Islet precursor cell (in vitro differentiated cells): ENCODE measurements around the gene USP25.

Source experiments
- DNase-seq: peaks from one replicate; pipeline ENCODE4 v3.0.0-alpha.2; 2018

USP25 gene

DNA sequence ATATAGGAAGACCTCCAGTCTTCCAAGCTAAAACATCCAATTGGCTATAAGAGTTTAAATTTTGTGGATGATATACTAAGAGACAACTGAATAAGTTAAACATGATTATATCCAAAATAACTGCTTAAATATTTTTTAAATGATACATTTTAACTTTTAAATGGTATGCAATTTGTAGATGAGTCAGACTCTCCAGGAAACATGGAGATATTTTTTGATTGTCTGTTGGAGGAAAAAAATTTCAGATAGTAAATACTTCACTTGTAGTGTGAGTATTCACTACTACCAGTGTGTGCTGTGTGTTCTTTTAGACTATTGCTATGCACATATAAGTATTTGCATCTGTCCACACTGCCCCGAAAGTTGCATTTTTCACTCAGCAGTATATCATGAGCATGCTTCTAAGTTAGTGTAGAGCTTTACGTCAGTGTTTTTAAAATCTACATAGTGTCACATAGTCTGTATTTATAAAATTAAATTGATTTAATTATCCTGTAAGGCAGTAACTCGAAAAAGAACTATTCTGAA lies 91.1 kb downstream of the USP25 start:
- DNase-seq: no peak

GRCh38 chr21:15823486-15824150 lies 93.8 kb downstream of the USP25 start:
- DNase-seq: no peak

DNA sequence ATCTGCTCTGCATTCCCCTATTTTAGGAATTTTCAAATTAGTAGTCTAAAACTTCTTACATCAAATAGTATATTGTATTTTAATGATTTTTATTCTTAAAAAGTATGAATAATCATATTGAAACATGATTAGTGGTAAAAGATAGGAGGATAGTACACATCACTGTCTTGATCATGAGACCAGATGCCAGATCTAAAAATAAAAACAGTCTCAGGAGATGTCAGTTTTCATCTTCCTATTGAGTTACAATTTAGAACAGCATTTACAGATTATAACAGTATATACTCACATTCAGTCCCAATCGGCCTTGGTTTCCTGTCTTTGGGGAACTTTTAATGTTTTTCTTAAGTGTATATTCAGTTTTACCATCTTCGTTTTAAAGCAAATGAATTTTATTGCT lies 95.9 kb downstream of the USP25 start:
- DNase-seq: no peak

- DNase-seq: peak; percentile 58
These were observed 96.5 kb downstream of the USP25 start for GRCh38 chr21:15826147-15826780.

DNA sequence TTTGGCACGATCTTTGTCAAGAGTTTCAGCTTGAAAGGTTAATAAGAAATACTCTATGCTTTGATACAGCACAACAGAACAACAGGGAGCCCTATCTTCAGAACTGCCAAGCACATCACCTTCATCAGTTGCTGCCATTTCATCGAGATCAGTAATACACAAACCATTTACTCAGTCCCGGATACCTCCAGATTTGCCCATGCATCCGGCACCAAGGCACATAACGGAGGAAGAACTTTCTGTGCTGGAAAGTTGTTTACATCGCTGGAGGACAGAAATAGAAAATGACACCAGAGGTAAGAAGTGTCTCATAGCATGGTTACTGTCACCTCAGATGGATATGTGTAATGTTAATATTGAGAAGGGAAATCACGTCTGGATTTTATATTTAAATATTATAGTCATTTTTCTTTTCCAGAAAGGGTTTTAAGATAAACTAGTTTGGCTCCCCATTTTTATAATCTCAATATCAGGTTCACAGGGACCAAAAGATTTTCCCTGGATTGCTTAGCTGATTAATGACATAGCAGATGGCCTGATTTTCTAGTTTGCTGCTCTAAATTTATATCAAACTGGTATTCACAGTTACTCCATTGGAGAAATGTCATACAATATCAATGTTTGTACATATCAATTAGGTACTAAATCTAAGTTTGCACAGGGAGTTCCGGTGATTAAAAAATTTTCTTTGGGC lies 97.3 kb downstream of the USP25 start:
- DNase-seq: no peak

GRCh38 chr21:15831497-15831896 lies 101.7 kb downstream of the USP25 start:
- no peak for DNase-seq

DNA sequence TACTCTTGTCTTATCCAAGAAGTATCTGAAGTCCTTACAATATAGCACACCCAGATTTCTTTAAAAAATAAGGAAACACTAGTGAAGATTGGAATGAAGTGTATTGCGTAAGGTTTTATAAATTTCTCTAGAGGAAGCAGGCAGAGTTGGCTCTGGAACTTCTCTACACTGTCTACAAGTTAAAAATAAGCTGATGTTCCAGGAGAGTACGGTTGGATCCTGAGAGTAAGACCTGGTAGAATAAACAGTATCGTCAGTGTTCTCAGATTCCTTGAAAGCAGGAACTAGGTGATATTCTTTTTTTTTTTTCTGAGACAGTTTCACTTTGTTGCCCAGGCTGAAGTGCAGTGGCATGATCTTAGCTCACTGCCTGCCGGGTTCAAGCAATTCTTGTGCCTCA lies 107.9 kb downstream of the USP25 start:
- DNase-seq: no peak

- no peak for DNase-seq
These were observed 109.2 kb downstream of the USP25 start for GRCh38 chr21:15839026-15839425.

- DNase-seq: no peak
These were observed 109.8 kb downstream of the USP25 start for GRCh38 chr21:15839601-15840000.

DNA sequence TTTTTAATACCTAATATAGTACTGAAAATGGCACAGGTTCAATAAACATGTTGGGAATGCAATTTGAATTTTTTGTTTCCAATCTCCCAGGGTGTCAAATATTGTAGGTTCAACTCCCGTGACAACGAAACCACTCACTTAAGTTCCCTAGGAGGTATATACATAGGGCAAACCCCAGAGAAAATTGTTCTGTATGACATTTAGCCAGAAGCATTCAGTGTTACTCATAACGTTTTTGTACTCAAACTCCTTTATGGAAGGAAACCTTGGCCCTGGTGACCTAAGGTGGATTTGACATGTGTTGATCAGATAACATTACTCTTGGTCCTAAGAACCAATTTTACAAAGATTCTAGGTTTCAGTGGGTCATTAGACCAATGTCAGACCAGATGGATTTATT lies 110.6 kb downstream of the USP25 start:
- DNase-seq: no peak

DNA sequence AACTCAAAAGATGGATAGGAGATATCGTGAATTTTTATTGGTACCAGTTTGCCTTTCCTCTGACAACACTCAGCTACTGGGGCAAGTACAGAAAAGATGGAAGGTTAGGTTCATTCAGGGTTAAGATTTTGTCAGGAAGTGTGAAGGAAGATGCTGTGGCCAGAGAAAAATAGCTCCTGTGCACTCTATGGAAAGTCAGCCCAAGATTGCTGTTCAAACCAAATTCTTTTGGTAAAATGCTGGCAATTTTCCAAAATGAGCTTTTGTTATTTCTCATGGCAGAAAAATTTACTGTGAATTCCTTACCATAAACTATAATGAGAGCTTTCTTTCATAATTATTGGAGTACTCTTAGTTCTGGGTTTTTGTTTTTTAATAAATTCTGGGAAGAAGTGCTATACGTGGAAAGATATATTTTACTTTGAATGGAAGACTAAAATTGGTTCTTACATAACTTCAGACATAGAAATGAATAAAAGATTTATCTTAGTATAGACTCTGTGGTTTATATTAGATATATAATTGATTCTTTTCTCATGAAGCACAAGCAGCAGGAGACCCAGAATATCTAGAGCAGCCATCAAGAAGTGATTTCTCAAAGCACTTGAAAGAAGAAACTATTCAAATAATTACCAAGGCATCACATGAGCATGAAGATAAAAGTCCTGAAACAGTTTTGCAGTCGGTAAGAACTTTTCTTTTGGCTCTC lies 112.2 kb downstream of the USP25 start:
- no peak for DNase-seq

DNA sequence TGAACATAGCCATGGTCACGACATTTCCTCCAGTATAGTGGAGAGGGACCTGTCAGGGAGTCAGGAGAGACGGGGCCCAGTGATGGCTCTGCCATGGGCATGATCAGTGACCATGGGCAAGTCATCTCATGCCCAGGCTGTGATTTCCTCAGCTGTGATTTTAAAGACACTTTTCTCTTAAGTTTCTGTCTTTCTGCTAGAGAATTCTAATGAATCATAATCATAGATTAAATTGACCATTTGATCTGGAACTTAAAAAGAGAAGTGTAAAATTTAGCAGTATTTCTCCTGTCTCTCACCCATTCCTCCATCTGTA lies 112.7 kb downstream of the USP25 start:
- no peak for DNase-seq

DNA sequence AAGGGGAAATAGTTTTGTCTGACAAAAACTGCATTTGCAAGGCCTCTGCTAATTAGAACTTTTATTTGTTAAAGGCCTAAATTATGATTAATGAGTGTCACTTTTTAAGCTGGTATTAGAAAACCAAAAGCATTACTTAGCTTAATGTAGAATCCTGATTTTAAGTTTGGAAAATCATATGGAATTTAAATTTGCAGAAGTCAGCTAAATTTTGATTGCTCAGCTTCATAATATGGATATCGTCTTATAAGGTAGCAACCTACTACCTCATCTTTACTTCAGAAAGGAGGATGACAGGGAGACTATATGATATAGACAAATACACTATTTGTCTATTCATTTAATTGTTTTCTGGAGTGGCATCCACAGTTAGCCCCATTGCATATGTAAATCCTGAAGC lies 114.0 kb downstream of the USP25 start:
- DNase-seq: no peak

DNA sequence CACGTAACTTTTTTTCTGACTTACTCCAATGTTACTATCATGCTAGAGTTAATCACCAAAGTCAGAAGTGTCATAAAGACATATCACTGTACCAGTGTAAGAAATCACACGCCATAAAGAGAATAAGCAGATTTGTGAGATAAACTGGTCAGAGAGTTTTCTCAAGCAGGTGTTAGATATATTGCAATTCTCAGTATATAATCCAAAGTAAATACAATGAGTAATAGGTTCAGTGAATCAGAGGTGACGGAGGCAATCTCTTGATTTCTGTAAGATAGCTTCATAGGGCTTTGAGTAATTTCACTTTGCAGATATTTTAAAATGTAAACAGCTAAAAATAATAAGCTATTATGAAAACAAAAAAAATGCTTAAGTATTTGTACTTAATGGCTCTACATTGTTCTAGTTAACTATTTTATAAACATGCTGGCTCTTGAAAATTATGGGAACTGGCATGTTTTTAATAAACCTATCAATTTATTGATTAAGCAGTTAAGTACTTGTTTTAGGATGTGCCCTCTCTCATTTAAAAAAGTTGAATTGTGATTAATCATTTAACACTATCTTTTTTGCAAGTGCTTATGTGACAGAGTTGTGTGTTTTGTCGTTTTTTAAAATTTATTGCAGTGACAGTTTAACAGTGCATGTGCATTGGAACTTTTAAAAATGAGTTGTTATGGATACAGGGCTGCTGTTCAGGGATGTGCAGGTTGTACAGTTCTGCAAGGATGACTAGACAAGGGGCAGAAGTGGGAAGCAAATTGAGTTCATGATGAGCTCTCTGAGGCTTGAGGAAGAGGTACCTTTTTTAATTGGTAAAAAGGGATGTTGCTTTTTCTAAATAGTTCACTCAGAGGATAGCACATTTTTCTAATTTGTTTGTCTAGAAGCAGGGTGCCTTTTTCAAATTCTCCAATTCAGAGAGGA lies 119.1 kb downstream of the USP25 start:
- no peak for DNase-seq

- no peak for DNase-seq
These were observed 120.1 kb downstream of the USP25 start for GRCh38 chr21:15849927-15850326.

GRCh38 chr21:15850645-15851044 lies 120.9 kb downstream of the USP25 start:
- DNase-seq: no peak

DNA sequence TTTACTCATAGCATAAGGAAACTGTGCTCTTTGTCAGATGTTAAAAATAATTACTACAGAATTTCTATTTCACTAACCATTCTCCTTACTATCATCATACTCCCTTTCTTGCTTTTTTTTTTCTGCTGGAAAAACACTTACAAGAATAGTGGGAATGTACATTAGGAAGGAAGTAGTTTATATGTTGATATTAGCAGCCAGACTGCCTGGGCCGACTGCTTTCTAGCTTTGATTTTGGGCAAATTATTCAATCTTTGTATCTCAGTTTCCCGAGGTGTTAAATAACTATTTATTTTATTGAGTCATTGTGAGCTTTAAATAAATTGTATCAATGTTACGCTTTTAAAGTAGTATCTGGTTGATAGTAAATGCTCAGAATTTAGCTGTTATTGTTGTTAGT lies 122.4 kb downstream of the USP25 start:
- no peak for DNase-seq

DNA sequence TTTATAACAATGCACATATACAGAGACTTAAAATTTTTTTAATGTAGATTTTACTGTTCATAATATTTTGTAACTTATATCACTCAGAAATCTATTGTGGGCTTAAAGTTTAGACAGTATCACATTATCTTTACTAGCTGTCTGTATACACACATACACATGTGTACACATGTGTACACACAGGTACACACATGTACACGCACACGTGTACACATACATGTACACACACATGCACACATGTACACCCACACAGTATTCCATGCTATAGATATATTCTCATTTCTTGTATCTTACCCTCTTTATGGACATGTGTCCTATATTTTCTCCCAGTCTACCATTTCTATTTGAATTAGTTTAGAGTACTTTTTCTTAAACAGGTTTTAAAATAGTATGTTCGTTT lies 123.3 kb downstream of the USP25 start:
- no peak for DNase-seq

GRCh38 chr21:15856813-15857212 lies 127.0 kb downstream of the USP25 start:
- no peak for DNase-seq

DNA sequence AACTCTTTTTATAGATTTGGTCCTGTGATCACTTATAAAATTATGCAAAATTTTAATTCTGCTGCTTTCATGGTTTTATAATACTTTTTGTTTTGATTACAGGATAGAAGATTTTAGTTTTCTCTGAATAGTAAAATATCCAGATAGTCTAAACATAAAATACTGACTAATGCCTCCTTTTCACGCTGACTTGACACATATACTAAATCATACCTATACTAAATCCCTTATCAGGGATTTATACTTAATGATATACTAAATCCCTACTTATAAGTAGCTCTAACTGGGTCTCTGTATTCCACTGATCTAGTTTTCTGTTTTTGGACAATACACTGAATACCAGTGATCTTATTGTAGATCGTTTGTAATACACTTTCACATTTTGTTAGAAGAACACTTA lies 128.0 kb downstream of the USP25 start:
- no peak for DNase-seq

GRCh38 chr21:15860541-15860940 lies 130.8 kb downstream of the USP25 start:
- DNase-seq: no peak

DNA sequence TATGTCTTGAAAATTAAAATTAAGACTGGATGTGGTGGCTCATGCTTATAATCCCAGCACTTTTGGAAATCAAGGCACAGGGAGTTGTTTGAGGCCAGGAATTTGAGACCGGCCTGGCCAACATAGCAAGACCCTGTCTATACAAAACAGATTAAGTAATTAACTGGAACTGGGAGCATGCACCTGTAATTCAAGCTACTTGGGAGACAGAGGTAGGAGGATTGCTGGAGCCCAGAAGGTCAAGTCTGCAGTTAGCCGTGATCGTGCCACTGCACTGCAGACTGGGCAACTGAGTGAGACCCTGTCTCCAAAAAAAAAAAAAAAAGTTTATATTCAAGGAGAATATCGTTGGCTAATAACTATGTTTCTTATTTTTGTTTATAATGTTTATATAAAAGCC lies 139.2 kb downstream of the USP25 start:
- no peak for DNase-seq

- DNase-seq: no peak
These were observed 141.0 kb downstream of the USP25 start for GRCh38 chr21:15870819-15871218.
